ENCODE measurements around the gene YIPF7.

Gene YIPF7

GRCh38 chr4:44651425-44651824 lies at the start of gene YIPF7:
Gene YIPF7, minus strand, starts transcription at chr4:44651625. Its CDS starts 1,525 bp downstream, at chr4:44650100.
- no peak for DNase-seq

GRCh38 chr4:44701037-44701436 lies 49.6 kb upstream of the YIPF7 start:
- DNase-seq: no peak

GRCh38 chr4:44700427-44700826 lies 49.0 kb upstream of the YIPF7 start:
- DNase-seq: no peak

- DNase-seq: no peak
Observed at GRCh38 chr4:44684648-44685047, 33.2 kb upstream of the YIPF7 start.

- DNase-seq: no peak
Observed at GRCh38 chr4:44679060-44679459, 27.6 kb upstream of the YIPF7 start.

GRCh38 chr4:44678094-44679041 lies 26.9 kb upstream of the YIPF7 start, which contains the start of gene GUF1:
Gene GUF1, plus strand, starts transcription at chr4:44678420. Its CDS starts 203 bp downstream, at chr4:44678623.
- peak; percentile 69 for DNase-seq

GRCh38 chr4:44675366-44675765 lies 23.9 kb upstream of the YIPF7 start:
- DNase-seq: no peak

- no peak for DNase-seq
Observed at GRCh38 chr4:44674471-44674870, 23.0 kb upstream of the YIPF7 start.

GRCh38 chr4:44671636-44672035 lies 20.2 kb upstream of the YIPF7 start:
- no peak for DNase-seq

- DNase-seq: no peak
Observed at GRCh38 chr4:44670506-44671199, 19.2 kb upstream of the YIPF7 start.

- no peak for DNase-seq
Observed at GRCh38 chr4:44668526-44668925, 17.1 kb upstream of the YIPF7 start.

GRCh38 chr4:44663539-44664263 lies 12.3 kb upstream of the YIPF7 start:
- DNase-seq: no peak

- no peak for DNase-seq
Observed at GRCh38 chr4:44662623-44663005, 11.2 kb upstream of the YIPF7 start.

GRCh38 chr4:44661940-44662622 lies 10.7 kb upstream of the YIPF7 start:
- DNase-seq: no peak

GRCh38 chr4:44660396-44660795 lies 9.0 kb upstream of the YIPF7 start:
- DNase-seq: no peak

- DNase-seq: no peak
Observed at GRCh38 chr4:44652002-44652401, 577 bp upstream of the YIPF7 start.

- no peak for DNase-seq
Observed at GRCh38 chr4:44646151-44646550, 5.3 kb downstream of the YIPF7 start.

GRCh38 chr4:44638091-44638490 lies 13.3 kb downstream of the YIPF7 start:
- DNase-seq: no peak

- DNase-seq: no peak
Observed at GRCh38 chr4:44632733-44633132, 18.7 kb downstream of the YIPF7 start.

- no peak for DNase-seq
Observed at GRCh38 chr4:44632089-44632488, 19.3 kb downstream of the YIPF7 start.

- peak; percentile 24 for DNase-seq
Observed at GRCh38 chr4:44629280-44629866, 22.1 kb downstream of the YIPF7 start.

- no peak for DNase-seq
Observed at GRCh38 chr4:44623676-44624075, 27.7 kb downstream of the YIPF7 start.
